CD4-positive, alpha-beta T cell treated with Interleukin-1 beta for 1 hour (primary cell): ENCODE results near the gene CPSF3.
"Not testable (repeated sequence)": the region's sequence is repeated elsewhere in the genome, so short reads cannot be mapped to it uniquely, and the experiment has no call there.

ENCODE experiments used
- DNase-seq, 2 donors: peaks; one replicate each; pipeline ENCODE4 v3.0.0-alpha.2; 2020 to 2022

Gene CPSF3

DNA sequence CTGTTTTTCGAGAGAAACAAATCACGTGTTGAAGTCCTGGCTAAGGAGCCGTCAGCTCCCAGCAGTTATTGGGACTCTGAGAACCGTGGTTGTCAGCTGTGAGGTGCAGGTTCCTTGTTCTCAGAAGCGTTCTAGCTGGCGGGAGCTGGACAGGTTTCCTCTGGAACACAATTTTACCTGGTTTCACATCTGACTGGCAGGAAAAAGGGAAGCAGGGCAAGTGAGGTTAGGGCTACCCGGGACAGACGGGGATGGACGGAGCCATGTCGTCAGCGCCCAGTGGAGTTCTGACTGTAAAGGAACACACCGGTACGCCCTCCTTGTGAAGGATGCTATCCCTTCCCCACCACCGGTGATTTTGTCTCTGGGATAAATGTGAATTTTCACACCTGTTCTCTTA, 26.3 kb upstream of the CPSF3 start:
- DNase-seq = no peak

- not testable (repeated sequence) for DNase-seq
Observed at GRCh38 chr2:9398251-9398650, 25.2 kb upstream of the CPSF3 start.

DNA sequence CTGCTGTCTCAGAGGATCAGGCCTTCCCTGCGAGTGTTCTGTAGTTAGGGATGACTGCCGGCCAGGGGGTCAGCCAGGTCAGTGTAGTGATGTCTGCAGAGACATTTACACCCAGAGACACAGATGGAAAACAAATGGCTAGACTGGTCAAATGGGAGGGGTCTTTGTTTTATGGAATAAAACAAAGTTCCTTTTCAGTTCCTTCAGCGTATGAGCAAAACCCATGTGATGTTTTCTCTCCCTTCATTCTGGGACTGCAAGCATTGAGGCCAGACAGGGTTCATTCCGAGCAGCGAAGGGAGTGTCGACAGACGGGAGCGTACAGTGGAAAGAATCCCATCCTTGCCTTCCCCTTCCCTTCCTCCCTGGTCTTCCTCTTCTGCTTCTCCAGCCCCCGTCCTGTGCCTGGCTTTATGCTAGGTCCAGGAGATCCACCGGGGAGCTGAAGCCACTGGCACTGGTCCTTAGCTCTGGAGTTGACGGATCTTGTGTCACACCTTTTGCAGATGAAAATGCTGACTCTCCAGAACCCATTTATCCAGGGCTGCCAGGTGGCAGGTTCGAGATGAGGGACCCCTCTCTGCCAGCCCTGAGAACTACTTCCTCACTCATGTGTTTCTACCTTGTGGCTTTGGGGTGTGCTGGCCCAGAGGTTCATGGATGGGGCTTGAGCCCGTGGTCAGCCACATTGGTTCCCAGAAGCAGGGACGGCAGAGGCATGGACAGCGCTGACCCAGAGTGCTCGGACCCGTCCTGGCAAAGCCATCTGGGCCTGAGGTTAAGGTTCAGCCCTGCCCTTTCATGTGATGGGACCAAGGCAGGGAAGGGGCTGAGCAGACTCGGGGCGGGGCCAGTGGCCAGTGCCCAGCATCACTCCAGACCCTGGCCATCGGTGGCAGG, 24.3 kb upstream of the CPSF3 start:
- DNase-seq = no peak

- DNase-seq = no peak
Observed at GRCh38 chr2:9400268-9401058, 23.0 kb upstream of the CPSF3 start.

DNA sequence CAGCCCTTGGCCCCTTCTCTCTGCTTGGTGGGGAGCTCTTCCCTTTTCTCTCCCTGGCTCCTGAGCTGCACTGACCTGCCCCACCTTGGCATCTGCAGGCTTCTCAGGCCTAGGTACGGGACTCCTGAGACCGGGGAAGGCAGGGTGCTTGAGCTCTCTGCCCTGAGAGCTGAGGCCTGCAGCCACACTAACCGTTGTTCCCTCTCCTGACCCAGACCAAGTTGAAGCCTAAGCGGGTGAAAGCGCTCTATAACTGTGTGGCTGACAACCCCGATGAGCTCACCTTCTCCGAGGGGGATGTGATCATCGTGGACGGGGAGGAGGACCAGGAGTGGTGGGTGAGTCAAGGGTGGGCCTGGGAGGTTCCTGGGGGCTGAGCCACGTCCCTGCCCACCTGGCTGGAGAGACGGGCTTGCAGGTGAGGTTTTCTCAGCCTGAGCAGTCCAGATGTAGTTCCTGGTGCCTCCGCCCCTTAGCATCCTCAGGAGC, 22.4 kb upstream of the CPSF3 start:
- no peak for DNase-seq

- no peak for DNase-seq
Observed at GRCh38 chr2:9401646-9402371, 21.6 kb upstream of the CPSF3 start.

DNA sequence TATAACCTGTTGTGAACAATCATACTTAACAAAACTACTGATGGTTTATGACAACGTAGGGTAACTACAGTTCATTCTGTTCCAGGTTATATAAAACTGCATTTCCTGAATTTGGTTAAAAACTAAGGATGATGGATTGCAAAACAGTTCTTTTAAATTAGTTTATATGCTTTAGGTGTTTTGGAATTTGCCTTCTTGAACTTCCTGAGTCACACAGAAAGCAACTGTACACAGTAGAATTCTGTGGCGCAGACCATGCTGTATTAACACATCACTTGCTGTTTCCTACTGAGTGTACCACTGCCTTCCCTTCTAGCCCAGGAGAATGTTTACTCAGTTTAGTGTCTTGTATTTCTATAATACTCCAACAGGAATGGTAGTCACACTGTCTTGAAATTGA, 19.5 kb upstream of the CPSF3 start:
- DNase-seq = no peak

GRCh38 chr2:9404451-9404850, 19.0 kb upstream of the CPSF3 start:
- no peak for DNase-seq

- DNase-seq = no peak
Observed at GRCh38 chr2:9405636-9406035, 17.8 kb upstream of the CPSF3 start.

GRCh38 chr2:9406529-9407362, 16.7 kb upstream of the CPSF3 start:
- DNase-seq = no peak

GRCh38 chr2:9407363-9407811, 16.1 kb upstream of the CPSF3 start:
- DNase-seq = no peak

- DNase-seq = no peak
Observed at GRCh38 chr2:9408641-9409151, 14.8 kb upstream of the CPSF3 start.

- DNase-seq = no peak
Observed at GRCh38 chr2:9410108-9410507, 13.3 kb upstream of the CPSF3 start.

- no peak for DNase-seq
Observed at GRCh38 chr2:9412781-9413180, 10.7 kb upstream of the CPSF3 start.

DNA sequence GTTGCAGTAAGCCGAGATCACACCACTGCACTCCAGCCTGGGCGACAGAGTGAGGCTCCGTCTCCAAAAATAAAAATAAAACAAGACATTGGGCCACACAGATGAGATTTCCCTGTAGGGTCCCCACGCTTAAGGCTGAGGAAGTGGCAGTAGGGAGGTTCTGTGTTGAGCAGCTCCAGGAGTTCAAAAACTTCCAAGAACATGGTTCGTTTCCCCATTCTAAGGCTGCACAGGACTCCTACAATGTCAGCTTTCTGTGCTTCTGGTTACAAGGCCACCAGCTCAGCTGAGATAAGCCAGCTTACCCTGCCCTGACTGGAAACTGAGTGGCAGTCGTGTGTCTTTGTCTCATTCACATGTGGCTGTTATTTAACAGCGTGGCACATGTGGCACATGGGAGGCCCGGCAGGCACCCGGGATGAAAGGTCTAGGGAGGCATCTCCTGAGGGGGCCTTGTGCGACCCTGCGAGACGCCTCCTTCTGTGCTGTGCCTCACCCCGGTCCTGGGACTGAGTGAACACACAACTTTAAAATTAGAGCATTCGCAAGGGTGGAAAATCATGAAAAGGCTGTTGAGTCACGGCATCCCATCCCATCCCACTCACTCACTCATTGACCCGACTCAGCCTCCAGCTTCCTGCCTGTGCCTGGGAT, 7.8 kb upstream of the CPSF3 start:
- DNase-seq = no peak

- no peak for DNase-seq
Observed at GRCh38 chr2:9416267-9416961, 7.0 kb upstream of the CPSF3 start.

GRCh38 chr2:9416962-9417316, 6.5 kb upstream of the CPSF3 start:
- no peak for DNase-seq

- no peak for DNase-seq
Observed at GRCh38 chr2:9417725-9418124, 5.7 kb upstream of the CPSF3 start.

DNA sequence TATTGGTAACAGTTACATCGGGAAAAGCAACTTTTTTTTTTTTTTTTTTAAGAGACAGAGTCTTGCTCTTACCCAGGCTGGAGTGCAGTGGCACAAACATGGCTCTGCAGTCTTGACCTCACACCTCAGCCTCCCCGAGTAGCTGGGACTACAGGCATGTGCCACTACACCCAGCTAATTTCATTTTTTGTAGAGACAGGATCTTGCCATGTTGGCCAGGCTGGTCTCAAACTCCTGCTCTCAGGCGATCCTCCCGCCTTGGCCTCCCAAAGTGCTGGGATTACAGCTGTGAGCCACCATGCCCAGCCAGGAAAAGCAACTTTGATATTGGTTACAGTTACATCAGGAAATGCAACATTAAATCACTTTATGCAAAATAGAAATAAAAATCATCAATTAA, 4.7 kb upstream of the CPSF3 start:
- no peak for DNase-seq

- no peak for DNase-seq
Observed at GRCh38 chr2:9419541-9419940, 3.9 kb upstream of the CPSF3 start.

GRCh38 chr2:9420495-9420894, 3.0 kb upstream of the CPSF3 start:
- no peak for DNase-seq
